Fibroblast of the conjunctiva (primary cell): Measurements from ENCODE around the gene LDB2.
A peak's percentile ranks its signal among the peaks of the same experiment; 100 is the strongest.
"Not testable (repeated sequence)": the region's sequence is repeated elsewhere in the genome, so short reads cannot be mapped to it uniquely, and the experiment has no call there.

Source experiments
- DNase-seq: peaks from one replicate; pipeline ENCODE4 v3.0.0-alpha.2; 2010; ENCODE audit warnings: low read depth

Gene LDB2

GRCh38 chr4:16596267-16596666 is 302.2 kb downstream of the LDB2 start:
- DNase-seq, result no peak

GRCh38 chr4:16594128-16594527 is 304.3 kb downstream of the LDB2 start:
- no peak for DNase-seq

- no peak for DNase-seq
These were observed 305.1 kb downstream of the LDB2 start for GRCh38 chr4:16593386-16593785.

- no peak for DNase-seq
These were observed 307.1 kb downstream of the LDB2 start for GRCh38 chr4:16591272-16591826.

GRCh38 chr4:16590797-16591196 is 307.6 kb downstream of the LDB2 start:
- DNase-seq, result no peak

GRCh38 chr4:16588651-16589050 is 309.8 kb downstream of the LDB2 start:
- no peak for DNase-seq

GRCh38 chr4:16588149-16588548 is 310.3 kb downstream of the LDB2 start:
- DNase-seq, result no peak

- no peak for DNase-seq
These were observed 313.4 kb downstream of the LDB2 start for GRCh38 chr4:16585053-16585452.

- DNase-seq, result no peak
These were observed 314.7 kb downstream of the LDB2 start for GRCh38 chr4:16583764-16584163.

GRCh38 chr4:16582526-16582925 is 315.9 kb downstream of the LDB2 start:
- DNase-seq, result no peak

- no peak for DNase-seq
These were observed 316.4 kb downstream of the LDB2 start for GRCh38 chr4:16582036-16582435.

GRCh38 chr4:16581117-16581516 is 317.3 kb downstream of the LDB2 start:
- DNase-seq, result no peak

GRCh38 chr4:16580514-16580913 is 317.9 kb downstream of the LDB2 start:
- no peak for DNase-seq

GRCh38 chr4:16579866-16580265 is 318.6 kb downstream of the LDB2 start:
- DNase-seq, result no peak

- no peak for DNase-seq
These were observed 321.3 kb downstream of the LDB2 start for GRCh38 chr4:16577177-16577576.

- no peak for DNase-seq
These were observed 323.5 kb downstream of the LDB2 start for GRCh38 chr4:16574981-16575380.

GRCh38 chr4:16573739-16574138 is 324.7 kb downstream of the LDB2 start:
- DNase-seq, result peak; percentile 47

GRCh38 chr4:16573206-16573605 is 325.2 kb downstream of the LDB2 start:
- DNase-seq, result peak; percentile 23

- no peak for DNase-seq
These were observed 325.8 kb downstream of the LDB2 start for GRCh38 chr4:16572631-16573030.

GRCh38 chr4:16572161-16572560 is 326.3 kb downstream of the LDB2 start:
- DNase-seq, result no peak

GRCh38 chr4:16569790-16570189 is 328.7 kb downstream of the LDB2 start:
- no peak for DNase-seq

GRCh38 chr4:16557316-16557715 is 341.1 kb downstream of the LDB2 start:
- not testable (repeated sequence) for DNase-seq

GRCh38 chr4:16555156-16555555 is 343.3 kb downstream of the LDB2 start:
- DNase-seq, result no peak

- DNase-seq, result no peak
These were observed 347.9 kb downstream of the LDB2 start for GRCh38 chr4:16550531-16550930.

GRCh38 chr4:16545656-16546055 is 352.8 kb downstream of the LDB2 start:
- DNase-seq, result no peak
